Measurements from ENCODE around the gene ADAT2.

The ADAT2 gene

DNA sequence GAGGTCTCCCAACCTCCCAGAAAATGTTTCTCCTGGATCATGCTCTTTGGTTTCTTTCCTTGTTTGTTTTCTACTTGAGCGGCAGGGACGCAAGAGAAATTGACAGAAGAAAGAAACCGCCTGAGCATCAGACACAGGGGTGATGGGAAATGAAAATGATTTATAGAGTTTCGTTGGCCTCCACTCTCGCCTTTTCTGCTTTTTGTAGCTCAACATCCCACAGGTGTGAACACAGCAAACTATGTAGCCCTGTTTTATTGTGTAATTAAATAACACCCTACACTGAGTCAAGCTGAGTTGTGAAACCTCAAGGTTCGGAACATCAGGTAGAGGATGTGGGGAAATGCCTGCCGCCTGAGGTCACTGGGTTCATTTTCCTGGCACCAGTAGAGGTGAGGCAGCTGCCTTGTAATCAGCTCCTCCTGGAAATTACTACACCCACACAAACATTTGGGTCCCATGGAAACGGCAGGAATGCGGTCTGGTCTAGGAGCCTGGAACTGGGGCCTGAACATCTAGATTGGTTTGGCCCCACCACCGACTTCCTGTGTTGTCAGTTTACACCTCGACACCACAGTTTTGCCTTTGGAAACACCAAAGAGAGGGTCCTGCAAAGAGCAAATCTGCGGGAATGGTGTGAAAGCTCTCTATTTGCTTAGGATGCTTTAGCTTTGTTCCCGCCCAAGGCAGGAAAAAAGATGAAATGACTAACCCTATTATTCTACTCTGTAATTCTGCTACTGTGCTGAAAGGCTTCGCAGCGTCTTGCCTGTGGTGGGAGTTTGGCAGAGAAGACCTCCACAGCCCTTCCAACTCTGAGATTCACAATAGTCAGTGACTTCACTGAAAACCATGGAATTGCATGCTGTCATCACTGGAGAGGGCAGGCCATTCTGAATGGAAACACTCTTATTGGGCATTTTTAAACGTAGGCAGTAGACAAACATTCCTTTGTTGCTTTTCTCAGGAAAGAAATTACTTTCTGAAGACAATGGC, 53.0 kb downstream of the ADAT2 start:
- DNase-seq (ENCODE audit: low spot score), result no peak

DNA sequence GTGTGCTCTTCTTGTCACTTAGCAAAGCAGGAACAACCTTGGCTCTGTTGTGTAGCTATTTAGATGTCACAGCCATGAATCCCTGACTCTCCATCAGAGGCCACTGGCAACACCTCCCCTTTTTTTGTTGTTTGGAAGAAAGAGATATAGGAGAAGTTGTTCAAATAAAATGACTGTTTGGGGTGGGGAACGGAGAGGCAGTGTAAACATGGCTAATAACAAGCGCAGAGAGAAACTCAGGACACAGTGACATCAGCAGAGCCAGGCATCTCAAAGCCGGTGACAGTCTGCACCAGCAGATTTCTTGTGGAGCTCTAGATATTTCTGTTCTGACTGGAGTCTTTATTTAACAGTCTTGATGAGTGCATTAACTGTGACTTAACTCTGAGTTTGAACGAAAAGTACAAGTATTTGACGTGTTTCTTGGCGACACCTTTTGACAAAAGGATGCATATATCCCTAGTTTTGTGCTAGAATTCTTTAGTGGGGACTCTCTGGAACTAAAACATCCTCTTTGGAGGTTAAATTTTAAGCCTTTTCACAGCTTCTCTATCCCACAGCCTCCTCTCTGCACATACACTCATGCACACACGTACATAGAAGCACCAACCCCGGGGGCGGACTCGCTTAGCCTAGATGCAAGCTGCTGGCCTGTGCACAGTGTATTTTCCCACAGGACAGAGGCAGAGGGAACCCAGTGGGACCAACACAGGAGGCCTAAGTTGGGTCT, 53.8 kb downstream of the ADAT2 start:
- DNase-seq (ENCODE audit: low spot score), result no peak

DNA sequence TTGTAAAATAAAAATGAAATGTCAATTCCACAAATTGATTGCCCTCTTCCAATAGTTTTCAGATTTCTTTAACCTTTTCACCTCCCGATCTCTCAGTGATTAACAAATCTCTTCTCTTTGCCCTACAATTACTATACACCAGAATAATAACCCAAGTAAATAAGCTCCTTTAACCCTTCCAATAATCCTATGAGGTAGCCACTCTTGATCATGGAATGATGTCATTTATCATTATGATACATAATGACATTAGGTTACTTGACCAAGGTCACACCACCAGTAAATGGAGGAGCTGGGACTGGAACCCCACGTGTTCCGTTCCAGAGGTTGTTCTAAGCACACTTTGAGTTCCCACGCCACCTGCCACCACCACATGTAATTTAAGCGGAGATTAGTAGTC, 54.8 kb downstream of the ADAT2 start:
- no peak for DNase-seq (ENCODE audit: low spot score)

DNA sequence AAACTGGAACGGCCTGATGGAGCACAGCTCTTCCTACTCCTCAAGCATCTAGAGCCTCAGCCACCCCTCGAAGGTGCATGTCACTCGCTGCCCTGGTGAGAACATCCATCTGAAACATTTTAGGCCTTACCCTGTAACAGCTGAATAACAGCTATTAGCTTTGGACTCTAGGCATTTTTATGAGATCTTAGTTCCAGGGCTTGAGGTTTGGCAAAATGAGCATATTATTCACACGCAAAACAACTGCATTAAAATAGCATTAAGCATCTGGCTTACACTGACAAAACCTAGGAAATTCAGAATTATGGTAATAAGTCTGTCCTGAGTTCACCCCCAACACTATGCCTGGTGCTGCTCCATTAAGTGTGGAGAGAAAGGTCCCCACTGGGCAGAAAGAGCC, 56.1 kb downstream of the ADAT2 start:
- DNase-seq (ENCODE audit: low spot score), result no peak

DNA sequence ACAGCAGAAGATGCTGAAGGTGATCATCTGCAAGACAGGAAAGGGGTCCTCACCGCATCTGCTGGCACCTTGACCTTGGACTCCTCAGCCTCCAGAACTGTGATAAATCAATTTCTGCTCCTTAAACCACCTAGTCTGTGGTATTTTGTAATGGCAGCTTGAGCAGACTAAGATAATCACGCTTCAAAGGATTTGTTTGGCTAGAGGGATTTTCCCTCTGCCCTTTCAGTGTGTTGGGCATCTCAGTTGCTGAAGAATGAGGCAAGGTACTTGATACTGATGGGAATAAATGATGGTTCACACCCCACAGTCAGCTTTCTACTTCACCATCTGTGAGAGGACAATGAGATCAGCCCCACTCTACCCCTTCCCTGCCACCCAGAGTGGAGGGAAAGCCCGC, 60.2 kb downstream of the ADAT2 start:
- no peak for DNase-seq (ENCODE audit: low spot score)

DNA sequence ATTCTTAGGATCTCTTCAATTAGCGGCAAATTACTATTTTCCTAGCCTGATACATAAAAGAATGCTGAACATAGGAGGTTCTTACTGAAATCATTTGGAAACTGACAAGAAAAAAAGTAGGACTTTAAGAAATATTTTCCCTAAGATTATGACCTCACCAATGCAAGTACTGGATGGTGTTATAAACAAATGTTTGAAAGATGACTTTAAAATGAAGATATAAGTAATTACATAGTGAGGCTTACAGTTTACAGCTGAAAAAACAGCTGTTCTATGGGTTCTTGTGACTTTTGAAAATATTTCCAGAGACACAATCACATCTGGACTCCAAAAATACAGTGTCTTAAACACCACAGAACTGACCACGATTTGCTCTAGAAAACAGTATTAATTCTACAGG, 64.9 kb downstream of the ADAT2 start:
- no peak for DNase-seq (ENCODE audit: low spot score)

DNA sequence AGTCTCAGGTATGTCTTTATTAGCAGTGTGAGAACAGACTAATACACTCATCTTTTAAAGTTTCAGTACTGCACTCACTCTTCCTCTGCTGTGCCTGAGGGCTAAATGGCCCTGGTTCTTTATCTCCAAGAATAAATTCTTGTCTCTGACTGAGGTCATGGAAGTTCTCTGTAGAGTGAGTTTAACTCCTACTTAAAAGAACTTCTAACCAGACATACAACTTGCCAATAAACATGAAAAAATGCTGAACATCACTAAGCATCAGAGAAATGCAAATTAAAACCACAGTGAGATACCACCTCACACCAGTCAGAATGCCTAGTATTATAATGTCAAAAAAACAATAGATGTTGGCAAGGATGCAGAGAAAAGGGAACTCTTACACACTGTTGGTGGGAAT, 73.6 kb downstream of the ADAT2 start:
- no peak for DNase-seq (ENCODE audit: low spot score)

DNA sequence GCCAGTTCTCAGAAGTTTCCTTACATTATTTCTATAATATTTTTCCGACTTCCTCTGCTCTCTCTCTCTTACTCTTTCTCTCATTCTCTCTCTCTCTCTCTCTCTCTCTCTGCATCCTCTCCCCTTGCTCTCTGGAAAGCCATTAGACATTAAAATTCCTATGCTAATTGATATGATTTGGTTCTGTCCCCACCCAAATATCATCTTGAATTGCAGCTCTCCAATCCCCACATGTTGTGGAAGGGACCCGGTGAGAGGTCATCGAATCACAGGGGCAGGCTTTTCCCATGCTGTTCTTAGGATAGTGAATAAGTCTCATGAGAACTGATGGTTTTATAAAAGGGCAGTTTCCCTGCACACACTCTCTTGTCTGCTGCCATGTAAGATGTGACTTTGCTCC, 74.1 kb downstream of the ADAT2 start:
- no peak for DNase-seq (ENCODE audit: low spot score)

DNA sequence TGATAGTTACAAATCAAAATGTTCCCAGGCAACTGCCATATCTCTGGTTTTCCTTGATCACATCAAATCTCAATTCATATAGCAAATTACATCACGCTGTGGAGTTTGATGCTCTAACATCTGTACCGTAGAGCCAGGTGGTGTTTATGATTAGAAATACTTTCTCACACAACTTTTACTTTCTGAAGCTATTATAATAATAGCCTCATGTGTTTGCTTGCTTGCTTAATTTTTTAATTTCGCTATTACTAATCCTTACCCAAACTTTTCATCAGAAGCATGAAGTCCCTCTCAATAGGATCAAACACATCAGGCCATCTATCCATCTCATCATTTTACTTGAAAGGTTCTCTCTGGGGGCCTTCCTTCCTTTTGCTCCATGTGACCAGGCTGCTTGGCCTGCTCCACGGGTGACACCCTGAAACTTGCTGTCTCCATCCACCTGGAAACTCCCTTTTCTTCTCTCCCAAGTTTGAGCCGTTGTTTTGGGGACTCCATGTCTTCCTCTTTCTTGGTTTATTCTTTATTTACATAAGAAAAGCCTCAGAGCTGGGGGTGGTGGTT, 75.4 kb downstream of the ADAT2 start:
- DNase-seq (ENCODE audit: low spot score), result no peak

DNA sequence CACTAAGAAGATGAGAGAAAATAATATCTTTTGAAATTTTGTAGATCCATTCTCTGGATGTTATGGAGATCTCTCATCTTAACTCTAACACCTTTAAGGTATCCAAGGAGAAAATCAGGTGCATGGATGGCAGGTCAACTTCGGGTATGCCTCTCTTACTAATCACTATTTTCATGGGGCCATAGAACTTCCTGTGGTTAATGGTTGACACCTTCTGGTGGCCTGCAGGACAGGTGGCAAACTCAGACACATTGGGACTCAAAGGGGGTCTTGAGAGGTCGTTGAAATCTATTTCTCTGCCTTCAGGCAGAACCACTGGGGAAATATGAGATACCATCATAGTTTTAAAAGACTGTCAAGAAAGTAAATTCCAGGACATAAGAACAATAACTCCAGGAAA, 76.5 kb downstream of the ADAT2 start:
- DNase-seq (ENCODE audit: low spot score), result no peak

Data from hematopoietic multipotent progenitor cell treated with erythropoietin and hydrocortisone succinate and interleukin-3 and kit ligand, for 15 days (in vitro differentiated cells).